ENCODE data around the gene OR56A1. TPM values are rescaled to one million over a fixed set of nuclear protein-coding genes. Genes with fewer than 3 reads are reported as not detected.

Gene OR56A1
- total RNA-seq, 1 experiment from 2014 or later = 0.35 TPM

GRCh38 chr11:6061475-6061874, 30.9 kb upstream of the OR56A1 start (continued):
- no peak for TF ChIP-seq IRF2 (CRISPR knock-in tag; IDR thresholded peaks at IDR 0.05; ENCODE audit: borderline replicate concordance, low read depth)
- TF ChIP-seq, protein P1, sequence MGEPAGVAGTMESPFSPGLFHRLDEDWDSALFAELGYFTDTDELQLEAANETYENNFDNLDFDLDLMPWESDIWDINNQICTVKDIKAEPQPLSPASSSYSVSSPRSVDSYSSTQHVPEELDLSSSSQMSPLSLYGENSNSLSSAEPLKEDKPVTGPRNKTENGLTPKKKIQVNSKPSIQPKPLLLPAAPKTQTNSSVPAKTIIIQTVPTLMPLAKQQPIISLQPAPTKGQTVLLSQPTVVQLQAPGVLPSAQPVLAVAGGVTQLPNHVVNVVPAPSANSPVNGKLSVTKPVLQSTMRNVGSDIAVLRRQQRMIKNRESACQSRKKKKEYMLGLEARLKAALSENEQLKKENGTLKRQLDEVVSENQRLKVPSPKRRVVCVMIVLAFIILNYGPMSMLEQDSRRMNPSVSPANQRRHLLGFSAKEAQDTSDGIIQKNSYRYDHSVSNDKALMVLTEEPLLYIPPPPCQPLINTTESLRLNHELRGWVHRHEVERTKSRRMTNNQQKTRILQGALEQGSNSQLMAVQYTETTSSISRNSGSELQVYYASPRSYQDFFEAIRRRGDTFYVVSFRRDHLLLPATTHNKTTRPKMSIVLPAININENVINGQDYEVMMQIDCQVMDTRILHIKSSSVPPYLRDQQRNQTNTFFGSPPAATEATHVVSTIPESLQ (CRISPR knock-in tag; IDR thresholded peaks at IDR 0.05) = no peak
- no peak for TF ChIP-seq ATF1 (CRISPR knock-in tag; IDR thresholded peaks at IDR 0.05)
- no peak for TF ChIP-seq HMGA2 (CRISPR knock-in tag; IDR thresholded peaks at IDR 0.05)
- TF ChIP-seq MAX (CRISPR knock-in tag; IDR thresholded peaks at IDR 0.05) = no peak

DNA sequence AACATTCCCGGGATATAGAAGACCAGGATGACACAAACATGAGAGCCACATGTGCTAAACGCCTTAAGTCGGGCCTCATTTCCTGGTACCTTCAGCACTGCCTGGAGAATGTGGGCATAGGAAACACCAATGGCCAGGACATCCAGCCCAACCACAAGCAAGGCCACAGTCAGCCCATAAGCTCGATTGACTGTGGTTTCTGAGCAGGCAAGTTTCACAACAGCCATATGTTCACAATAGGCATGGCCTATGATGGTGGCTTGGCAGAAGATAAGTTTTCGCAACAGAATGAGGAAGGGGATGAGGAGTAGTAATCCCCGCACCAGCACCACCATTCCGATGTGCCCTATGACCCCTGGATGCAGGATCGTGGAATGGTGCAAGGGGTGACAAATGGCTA, 26.9 kb upstream of the OR56A1 start:
- H3K27me3 Mint-ChIP-seq (ENCODE audit: low read depth) = peaks cover 4% of the 10 kb centered on the region; the same call in 1 of the 2 replicates
- peaks cover 12% of the 10 kb centered on the region for H3K9me3 Mint-ChIP-seq
- H3K4me1 Mint-ChIP-seq = peaks cover 15% of the 10 kb centered on the region
- ChIA-PET POLR2A (no interaction called here), CTCF (no interaction called here)
- TF ChIP-seq ZNF317 (CRISPR knock-in tag; IDR thresholded peaks at IDR 0.05; ENCODE audit: borderline replicate concordance, low read depth) = no peak
- no peak for TF ChIP-seq ZNF219 (CRISPR knock-in tag; IDR thresholded peaks at IDR 0.05; ENCODE audit: borderline replicate concordance)
- TF ChIP-seq RELA (CRISPR knock-in tag; IDR thresholded peaks at IDR 0.05; ENCODE audit: borderline replicate concordance) = no peak
- TF ChIP-seq, protein P2, sequence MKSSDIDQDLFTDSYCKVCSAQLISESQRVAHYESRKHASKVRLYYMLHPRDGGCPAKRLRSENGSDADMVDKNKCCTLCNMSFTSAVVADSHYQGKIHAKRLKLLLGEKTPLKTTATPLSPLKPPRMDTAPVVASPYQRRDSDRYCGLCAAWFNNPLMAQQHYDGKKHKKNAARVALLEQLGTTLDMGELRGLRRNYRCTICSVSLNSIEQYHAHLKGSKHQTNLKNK (CRISPR knock-in tag; IDR thresholded peaks at IDR 0.05) = no peak
- TF ChIP-seq, protein P3, sequence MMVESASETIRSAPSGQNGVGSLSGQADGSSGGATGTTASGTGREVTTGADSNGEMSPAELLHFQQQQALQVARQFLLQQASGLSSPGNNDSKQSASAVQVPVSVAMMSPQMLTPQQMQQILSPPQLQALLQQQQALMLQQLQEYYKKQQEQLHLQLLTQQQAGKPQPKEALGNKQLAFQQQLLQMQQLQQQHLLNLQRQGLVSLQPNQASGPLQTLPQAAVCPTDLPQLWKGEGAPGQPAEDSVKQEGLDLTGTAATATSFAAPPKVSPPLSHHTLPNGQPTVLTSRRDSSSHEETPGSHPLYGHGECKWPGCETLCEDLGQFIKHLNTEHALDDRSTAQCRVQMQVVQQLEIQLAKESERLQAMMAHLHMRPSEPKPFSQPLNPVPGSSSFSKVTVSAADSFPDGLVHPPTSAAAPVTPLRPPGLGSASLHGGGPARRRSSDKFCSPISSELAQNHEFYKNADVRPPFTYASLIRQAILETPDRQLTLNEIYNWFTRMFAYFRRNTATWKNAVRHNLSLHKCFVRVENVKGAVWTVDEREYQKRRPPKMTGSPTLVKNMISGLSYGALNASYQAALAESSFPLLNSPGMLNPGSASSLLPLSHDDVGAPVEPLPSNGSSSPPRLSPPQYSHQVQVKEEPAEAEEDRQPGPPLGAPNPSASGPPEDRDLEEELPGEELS (CRISPR knock-in tag; IDR thresholded peaks at IDR 0.05) = no peak
- TF ChIP-seq ZNF138 (CRISPR knock-in tag; conservative IDR thresholded peaks at IDR 0.05) = no peak
- no peak for TF ChIP-seq CREB1 (CRISPR knock-in tag; IDR thresholded peaks at IDR 0.05)
- TF ChIP-seq ZNF232 (CRISPR knock-in tag; IDR thresholded peaks at IDR 0.05) = no peak
- TF ChIP-seq MLX (CRISPR knock-in tag; IDR thresholded peaks at IDR 0.05) = no peak
- no peak for TF ChIP-seq FOXJ3 (CRISPR knock-in tag; IDR thresholded peaks at IDR 0.05; ENCODE audit: borderline replicate concordance)
- ATAC-seq (no peak), DNase-seq (ENCODE audit: low spot score) (no peak)
- no peak overlapping the region for H3K27ac Mint-ChIP-seq
- no peak overlapping the region for H3K4me3 Mint-ChIP-seq
- no peaks in the 10 kb centered on the region for H3K36me3 Mint-ChIP-seq

- CTCF ChIA-PET = no interaction called here
- Mint-ChIP-seq H3K9me3 (peaks cover 12% of the 10 kb centered on the region), H3K27me3 (ENCODE audit: low read depth) (no peaks in the 10 kb centered on the region; the same call in 1 of the 2 replicates), H3K36me3 (no peaks in the 10 kb centered on the region), H3K4me3 (no peak overlapping the region), H3K4me1 (peaks cover 19% of the 10 kb centered on the region), H3K27ac (no peak overlapping the region)
- no peak for ATAC-seq
- POLR2A ChIA-PET = no interaction called here
- no peak for DNase-seq (ENCODE audit: low spot score)
- no peak for TF ChIP-seq ZNF281 (CRISPR knock-in tag; IDR thresholded peaks at IDR 0.05)
- TF ChIP-seq ZSCAN18 (CRISPR knock-in tag; IDR thresholded peaks at IDR 0.05) = no peak
- no peak for TF ChIP-seq CBFB (CRISPR knock-in tag; IDR thresholded peaks at IDR 0.05; ENCODE audit: low read depth)
- no peak for TF ChIP-seq USF1 (CRISPR knock-in tag; IDR thresholded peaks at IDR 0.05)
- no peak for TF ChIP-seq ZNF317 (CRISPR knock-in tag; IDR thresholded peaks at IDR 0.05; ENCODE audit: borderline replicate concordance, low read depth)
Observed at GRCh38 chr11:6055569-6055968, 25.0 kb upstream of the OR56A1 start.

All from WTC11 (cell line).